Renal cortex interstitium (tissue), 3 donors: Measurements from ENCODE around the gene MEF2A. TPM values are rescaled to one million over a fixed set of nuclear protein-coding genes. Genes with fewer than 3 reads are reported as not detected.

ENCODE experiments used
- polyA plus RNA-seq, 3 donors: library from polyadenylated mRNA; unstranded; fragments of 120-200 nt; gene quantifications; one replicate each; pipeline ENCODE4 v1.2.1, GENCODE V29; 2013; ENCODE audit not compliant: insufficient read length in 3 of 3

MEF2A gene
- polyA plus RNA-seq, 3 donors = 47.4 to 57.6 (median 56.4) TPM

Other genes with a start within 250 kb of the MEF2A start
- gene LYSMD4, start 167.5 kb downstream of the MEF2A start, polyA plus RNA-seq = 10 to 100 TPM; 12.2 to 16.4 (median 15.2) TPM